Type B pancreatic cell (in vitro differentiated cells): ENCODE data around the gene MSI2. TPM values are rescaled to one million over a fixed set of nuclear protein-coding genes. Genes with fewer than 3 reads are reported as not detected.
A peak's percentile ranks its signal among the peaks of the same experiment; 100 is the strongest.

ENCODE experiments used
- DNase-seq: peaks from one replicate; pipeline ENCODE4 v3.0.0; 2021; ENCODE audit warnings: mixed read lengths; ENCODE audit not compliant: unreplicated experiment; ENCODE audit errors: extremely low spot score
- H3K27ac Mint-ChIP-seq: 2 replicates; pipeline ENCODE4 v1.8.0; 2021; ENCODE audit warnings: mild to moderate bottlenecking, mixed read lengths
- H3K27me3 Mint-ChIP-seq: 2 replicates; pipeline ENCODE4 v1.8.0; 2021; ENCODE audit warnings: mixed read lengths
- H3K36me3 Mint-ChIP-seq: 2 replicates; pipeline ENCODE4 v1.8.0; 2021; ENCODE audit warnings: mixed read lengths
- H3K4me1 Mint-ChIP-seq: one replicate; pipeline ENCODE4 v1.8.0; 2021; ENCODE audit warnings: mixed read lengths; ENCODE audit not compliant: unreplicated experiment
- H3K4me3 Mint-ChIP-seq: 2 replicates; pipeline ENCODE4 v1.8.0; 2021; ENCODE audit warnings: mild to moderate bottlenecking, mixed read lengths
- H3K9me3 Mint-ChIP-seq: 2 replicates; pipeline ENCODE4 v1.8.0; 2021; ENCODE audit warnings: mixed read lengths
- total RNA-seq: library from RNA; stranded (reverse); gene quantifications from 2 replicates; pipeline ENCODE4 v1.2.1, GENCODE V29; 2021; ENCODE audit warnings: low replicate concordance
- TF ChIP-seq, protein P1 (sequence below): fragments of 200-600 bp; sonication (generic); conservative IDR thresholded peaks from 2 replicates; pipeline ENCODE4 v1.5.0; 2021; ENCODE audit warnings: antibody characterized with exemption, mild to moderate bottlenecking

MSI2 gene
- total RNA-seq, 1 donor from 2014 or later: 158 TPM

DNA sequence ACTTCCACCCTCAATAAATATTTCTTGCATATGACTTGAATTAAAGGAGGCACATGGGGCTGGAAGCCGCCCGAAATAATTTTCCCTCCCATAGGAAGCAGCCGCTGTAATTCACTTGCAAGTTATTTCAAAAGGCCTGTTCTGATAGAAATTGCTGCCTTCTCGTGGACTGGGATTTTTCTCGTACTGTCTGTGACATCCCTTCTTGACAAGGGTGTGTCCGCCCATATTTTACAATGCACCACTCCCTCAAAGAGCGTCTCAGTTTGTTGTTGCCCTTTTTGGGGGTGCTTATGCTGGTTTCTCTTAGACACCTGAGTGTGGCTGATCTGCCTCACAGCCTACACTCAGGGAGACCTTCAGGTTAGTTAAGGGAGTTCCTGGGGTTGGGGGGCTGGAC lies 160.0 kb downstream of the MSI2 start:
- Mint-ChIP-seq H3K4me1 (peaks cover 62% of the 10 kb centered on the region), H3K9me3 (no peaks in the 10 kb centered on the region), H3K4me3 (peak overlapping the region; percentile 13), H3K36me3 (peaks cover 22% of the 10 kb centered on the region), H3K27ac (peak overlapping the region; percentile 27), H3K27me3 (no peaks in the 10 kb centered on the region)
- DNase-seq: no peak
- TF ChIP-seq, protein P1, sequence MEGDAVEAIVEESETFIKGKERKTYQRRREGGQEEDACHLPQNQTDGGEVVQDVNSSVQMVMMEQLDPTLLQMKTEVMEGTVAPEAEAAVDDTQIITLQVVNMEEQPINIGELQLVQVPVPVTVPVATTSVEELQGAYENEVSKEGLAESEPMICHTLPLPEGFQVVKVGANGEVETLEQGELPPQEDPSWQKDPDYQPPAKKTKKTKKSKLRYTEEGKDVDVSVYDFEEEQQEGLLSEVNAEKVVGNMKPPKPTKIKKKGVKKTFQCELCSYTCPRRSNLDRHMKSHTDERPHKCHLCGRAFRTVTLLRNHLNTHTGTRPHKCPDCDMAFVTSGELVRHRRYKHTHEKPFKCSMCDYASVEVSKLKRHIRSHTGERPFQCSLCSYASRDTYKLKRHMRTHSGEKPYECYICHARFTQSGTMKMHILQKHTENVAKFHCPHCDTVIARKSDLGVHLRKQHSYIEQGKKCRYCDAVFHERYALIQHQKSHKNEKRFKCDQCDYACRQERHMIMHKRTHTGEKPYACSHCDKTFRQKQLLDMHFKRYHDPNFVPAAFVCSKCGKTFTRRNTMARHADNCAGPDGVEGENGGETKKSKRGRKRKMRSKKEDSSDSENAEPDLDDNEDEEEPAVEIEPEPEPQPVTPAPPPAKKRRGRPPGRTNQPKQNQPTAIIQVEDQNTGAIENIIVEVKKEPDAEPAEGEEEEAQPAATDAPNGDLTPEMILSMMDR: no peak

DNA sequence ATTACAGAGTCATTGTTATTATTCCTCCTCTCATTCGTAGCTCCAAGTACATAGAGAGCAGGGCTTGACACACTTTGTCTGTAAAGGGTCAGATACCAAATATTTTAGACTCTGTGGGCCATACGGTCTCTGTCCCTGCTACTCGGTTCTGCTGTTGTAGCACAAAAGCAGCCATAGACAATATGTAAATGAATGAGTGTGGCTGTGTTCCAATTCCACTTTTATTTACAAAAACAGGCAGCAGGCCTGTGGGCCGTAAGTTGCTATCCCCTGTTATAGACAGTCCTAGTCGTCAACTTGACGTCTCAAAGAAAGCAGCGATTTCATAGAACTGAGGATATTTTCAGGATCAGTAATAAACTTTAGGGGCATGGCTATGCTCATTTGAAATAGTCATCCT lies 161.6 kb downstream of the MSI2 start:
- H3K27ac Mint-ChIP-seq: no peak overlapping the region
- peaks cover 61% of the 10 kb centered on the region for H3K4me1 Mint-ChIP-seq

DNA sequence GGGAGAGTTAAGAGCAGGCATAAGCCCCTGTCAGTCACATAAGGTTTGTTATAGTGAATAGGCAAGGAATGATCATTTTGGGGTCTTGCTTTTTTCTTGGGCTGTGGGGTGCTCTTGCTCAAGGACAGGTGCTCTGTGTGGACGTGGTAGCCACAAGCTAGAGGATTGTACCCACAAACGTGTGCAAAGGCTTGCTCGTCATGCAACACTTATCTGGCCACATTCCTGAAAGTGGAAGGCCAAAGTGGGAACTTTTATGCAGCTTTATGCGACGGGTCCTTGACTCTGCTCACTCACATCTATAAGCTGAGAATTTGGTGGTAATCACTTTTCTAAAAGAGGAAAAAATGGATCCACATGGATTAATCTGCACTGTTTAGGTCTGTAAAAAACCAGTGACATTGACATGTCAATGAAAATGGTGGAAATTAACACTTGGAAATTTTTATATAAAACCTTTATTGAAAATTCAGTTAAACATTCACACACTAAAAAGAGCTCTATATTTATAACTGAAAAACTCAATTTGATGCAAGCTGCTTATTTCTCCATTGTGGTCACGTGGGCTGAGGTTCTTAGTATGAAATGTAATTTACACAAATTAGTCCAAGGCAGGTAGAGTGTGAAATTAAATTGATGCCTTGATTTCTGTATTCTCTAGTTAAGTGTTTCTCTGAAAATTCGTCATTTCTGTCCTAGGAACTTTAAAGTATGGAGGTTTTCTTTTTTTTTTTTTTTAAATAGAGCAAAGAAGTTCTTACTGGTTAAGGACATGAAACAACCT lies 162.3 kb downstream of the MSI2 start:
- peaks cover 27% of the 10 kb centered on the region for H3K36me3 Mint-ChIP-seq

More for the DNA sequence above, 161.6 kb downstream of the MSI2 start:
- TF ChIP-seq, protein P1: no peak
- no peak for DNase-seq
- Mint-ChIP-seq H3K27me3 (no peaks in the 10 kb centered on the region), H3K4me3 (no peak overlapping the region), H3K9me3 (no peaks in the 10 kb centered on the region), H3K36me3 (peaks cover 22% of the 10 kb centered on the region)

DNA sequence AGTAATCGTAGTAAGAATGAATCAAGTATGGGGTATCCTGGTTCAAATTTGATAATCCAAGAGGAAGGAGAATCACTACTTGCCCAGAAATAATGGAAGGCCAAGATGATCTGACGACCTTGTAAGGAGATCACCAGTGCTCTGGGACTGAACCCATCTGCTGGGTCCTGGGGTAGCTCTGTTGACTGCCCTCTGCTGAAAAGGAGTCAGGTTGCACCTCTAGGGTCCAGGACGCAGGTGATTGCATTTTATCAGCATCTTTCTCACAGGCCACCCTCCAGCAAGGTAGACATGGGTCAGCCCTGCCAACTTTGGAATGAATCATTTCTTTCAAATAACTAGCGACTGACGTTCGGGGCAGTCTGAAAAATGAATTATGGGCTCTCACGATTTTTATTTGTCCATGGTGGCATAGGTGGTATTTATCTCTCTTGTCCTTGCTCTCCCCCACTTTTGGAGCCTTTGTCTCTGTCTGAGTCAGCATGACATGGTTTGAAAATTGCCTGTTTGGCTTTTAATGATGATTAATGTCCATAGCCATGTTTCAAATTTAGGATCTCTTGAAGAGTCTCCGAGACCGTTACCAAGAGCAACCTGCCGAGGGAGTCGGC lies 163.7 kb downstream of the MSI2 start:
- peaks cover 24% of the 10 kb centered on the region for H3K36me3 Mint-ChIP-seq
- TF ChIP-seq, protein P1: no peak
- H3K27me3 Mint-ChIP-seq: no peaks in the 10 kb centered on the region
- peaks cover 3% of the 10 kb centered on the region for H3K9me3 Mint-ChIP-seq
- H3K27ac Mint-ChIP-seq: peak overlapping the region; percentile 75
- peak overlapping the region; percentile 53 for H3K4me3 Mint-ChIP-seq
- DNase-seq: no peak
- peaks cover 51% of the 10 kb centered on the region for H3K4me1 Mint-ChIP-seq

More for the DNA sequence above, 162.3 kb downstream of the MSI2 start:
- Mint-ChIP-seq H3K9me3 (peaks cover 3% of the 10 kb centered on the region), H3K27me3 (no peaks in the 10 kb centered on the region), H3K4me1 (peaks cover 61% of the 10 kb centered on the region), H3K27ac (no peak overlapping the region), H3K4me3 (no peak overlapping the region)
- no peak for DNase-seq
- TF ChIP-seq, protein P1: no peak

DNA sequence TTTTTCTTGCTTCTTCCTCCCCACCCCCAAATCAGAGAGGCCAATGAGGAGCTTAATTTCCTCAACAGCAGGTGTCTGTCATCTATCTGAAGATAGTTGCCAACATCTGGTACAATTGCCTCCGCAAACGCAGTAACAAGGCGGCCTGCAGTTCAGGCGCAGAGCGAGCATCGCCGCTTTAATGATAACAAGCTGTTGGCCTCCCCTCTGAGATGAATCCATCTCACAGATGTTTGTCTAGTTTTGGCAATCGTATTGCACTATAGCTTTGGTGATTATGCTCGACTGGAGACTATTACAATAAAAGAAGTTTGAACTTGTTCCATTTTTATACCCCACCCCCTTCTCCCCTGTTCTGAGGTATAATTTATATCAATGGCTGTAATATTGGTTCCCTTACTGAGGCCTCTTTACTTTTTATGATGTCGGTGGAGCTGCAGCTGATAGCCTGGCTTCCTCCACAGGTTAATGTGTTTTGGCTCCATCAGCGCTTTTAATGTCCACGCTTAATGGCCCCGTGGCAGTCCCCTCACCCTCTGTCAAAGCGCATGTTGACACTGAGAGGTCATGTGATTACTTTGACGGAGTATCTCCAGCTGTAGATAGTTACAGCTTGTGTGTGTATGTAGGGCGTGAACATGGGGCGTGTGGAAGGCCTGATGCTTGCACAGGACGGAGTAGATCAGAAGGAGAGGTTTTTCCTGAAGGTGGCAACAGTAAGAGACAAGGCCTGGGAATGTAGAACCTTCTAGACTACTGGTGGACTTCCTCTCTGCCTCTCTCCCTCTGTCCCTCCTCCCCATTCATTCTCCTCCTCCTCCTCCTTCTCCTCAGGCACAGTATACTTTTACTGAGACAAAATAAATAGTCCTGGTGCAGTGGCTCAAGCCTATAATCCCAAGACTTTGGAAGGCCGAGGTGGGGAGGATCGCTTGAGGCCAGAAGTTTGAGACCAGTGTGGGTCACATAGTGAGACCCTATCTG lies 164.7 kb downstream of the MSI2 start:
- H3K27ac Mint-ChIP-seq: peak overlapping the region; percentile 75
- TF ChIP-seq, protein P1: no peak
- no peaks in the 10 kb centered on the region for H3K27me3 Mint-ChIP-seq
- H3K4me1 Mint-ChIP-seq: peaks cover 46% of the 10 kb centered on the region
- H3K9me3 Mint-ChIP-seq: peaks cover 3% of the 10 kb centered on the region
- H3K36me3 Mint-ChIP-seq: peaks cover 19% of the 10 kb centered on the region
- peak overlapping the region; percentile 53 for H3K4me3 Mint-ChIP-seq
- no peak for DNase-seq
